Measurements from ENCODE around the gene MLLT10.

MLLT10 gene

DNA sequence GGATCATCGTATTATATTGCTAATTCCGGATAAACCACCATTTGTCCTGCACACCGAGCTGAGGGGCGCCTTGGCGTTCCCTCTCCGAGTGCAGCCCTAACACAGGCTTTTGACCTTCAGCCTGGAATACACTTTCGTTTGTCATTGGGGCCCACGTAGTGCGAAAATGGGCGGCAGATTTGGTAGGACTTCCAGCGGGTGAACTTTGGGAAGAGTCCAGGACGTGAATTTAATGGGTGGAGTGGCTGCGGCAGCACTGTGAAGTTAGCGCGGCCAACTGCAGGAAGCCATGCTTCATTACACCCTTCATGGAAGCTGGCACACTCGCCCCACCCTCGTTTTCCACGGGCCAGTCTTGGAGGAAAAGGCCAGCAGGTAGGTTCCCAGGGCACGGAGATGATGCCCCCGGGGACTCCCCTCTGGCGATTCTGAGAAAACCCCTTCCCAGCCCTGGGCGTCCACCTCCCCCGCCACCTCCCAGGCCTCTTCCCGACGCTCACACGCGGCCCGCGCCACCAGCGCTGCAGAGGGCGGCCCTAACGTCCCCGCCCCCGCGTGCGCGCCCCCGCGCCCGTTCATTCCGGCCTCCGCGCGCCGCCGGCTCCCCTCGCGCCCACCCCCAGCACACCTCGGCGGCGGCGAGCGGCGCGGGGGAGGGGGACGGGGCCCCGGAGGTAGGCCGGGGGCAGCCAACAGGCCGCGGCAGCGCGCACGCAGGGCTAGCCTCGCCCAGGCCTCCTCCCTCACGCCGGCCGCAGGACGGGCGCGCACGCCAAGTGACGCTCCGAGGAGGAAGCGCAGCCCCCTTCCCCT lies at the start of gene MLLT10:
Gene MLLT10 (plus strand): TSS at position 766 of the 813 bp plus-strand sequence. CDS start 413 bp downstream, outside the sequence.
- DNase-seq (ENCODE audit: low spot score), result peak; percentile 94

GRCh38 chr10:21487416-21488180 lies 46.4 kb upstream of the MLLT10 start:
- DNase-seq (ENCODE audit: low spot score), result no peak

DNA sequence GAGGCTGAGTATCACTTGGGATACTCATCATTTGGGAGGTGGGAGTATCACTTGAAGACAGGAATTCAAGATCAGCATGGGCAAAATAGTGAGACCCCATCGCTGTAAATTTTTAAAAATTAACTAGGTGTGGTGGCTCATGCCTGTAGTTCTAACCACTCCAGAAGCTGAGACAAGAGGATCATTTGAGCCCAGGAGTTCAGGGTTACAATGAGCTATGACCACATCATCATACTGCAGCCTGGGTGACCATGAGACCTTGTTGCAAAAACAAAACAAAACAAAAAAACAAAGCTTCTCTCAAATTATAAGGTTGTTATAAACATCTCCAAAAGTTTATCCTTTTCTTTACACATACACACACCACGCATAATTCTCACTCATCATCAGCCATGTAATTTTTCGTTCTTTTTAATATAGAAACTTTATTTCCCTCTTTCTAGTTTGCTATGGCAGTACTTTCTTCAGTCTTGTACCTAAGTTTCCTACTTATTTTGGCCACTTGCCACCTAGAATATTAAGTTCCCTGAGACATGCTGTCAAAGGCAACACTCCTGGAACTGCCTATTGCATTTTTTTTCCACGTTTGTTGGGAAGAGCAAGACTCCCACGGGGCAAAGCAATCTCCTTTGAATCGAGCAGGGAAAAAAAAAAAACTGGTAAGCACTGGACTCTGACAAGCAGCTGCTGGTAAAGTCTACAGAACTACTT lies 45.6 kb upstream of the MLLT10 start:
- DNase-seq (ENCODE audit: low spot score), result no peak

DNA sequence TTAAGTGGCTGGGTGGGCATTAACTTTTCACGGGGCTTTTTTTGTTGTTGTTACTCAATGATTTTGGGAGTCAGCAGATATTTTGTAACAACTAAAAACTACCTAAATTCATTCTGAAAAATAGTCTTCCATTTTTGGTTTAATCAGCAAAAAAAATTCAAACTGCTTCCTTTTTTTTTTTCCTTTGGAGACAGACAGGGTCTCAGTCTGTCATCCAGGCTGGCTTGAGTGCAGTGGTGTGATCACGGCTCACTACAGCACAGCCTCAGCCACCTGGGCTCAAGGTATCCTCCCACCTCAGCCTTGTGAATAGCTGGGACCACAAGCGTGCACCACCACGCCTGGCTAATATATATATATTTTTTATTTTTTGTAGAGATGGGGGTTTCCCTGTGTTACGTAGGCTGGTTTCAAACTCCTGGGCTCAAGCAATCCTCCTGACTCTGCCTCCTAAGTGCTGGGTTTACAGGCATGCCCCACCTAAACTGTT lies 45.0 kb upstream of the MLLT10 start:
- DNase-seq (ENCODE audit: low spot score), result no peak

- no peak for DNase-seq (ENCODE audit: low spot score)
These were observed 43.9 kb upstream of the MLLT10 start for GRCh38 chr10:21490028-21490710.

- no peak for DNase-seq (ENCODE audit: low spot score)
These were observed 43.3 kb upstream of the MLLT10 start for GRCh38 chr10:21490711-21491105.

GRCh38 chr10:21492421-21492820 lies 41.6 kb upstream of the MLLT10 start:
- no peak for DNase-seq (ENCODE audit: low spot score)

GRCh38 chr10:21493784-21494183 lies 40.2 kb upstream of the MLLT10 start:
- no peak for DNase-seq (ENCODE audit: low spot score)

DNA sequence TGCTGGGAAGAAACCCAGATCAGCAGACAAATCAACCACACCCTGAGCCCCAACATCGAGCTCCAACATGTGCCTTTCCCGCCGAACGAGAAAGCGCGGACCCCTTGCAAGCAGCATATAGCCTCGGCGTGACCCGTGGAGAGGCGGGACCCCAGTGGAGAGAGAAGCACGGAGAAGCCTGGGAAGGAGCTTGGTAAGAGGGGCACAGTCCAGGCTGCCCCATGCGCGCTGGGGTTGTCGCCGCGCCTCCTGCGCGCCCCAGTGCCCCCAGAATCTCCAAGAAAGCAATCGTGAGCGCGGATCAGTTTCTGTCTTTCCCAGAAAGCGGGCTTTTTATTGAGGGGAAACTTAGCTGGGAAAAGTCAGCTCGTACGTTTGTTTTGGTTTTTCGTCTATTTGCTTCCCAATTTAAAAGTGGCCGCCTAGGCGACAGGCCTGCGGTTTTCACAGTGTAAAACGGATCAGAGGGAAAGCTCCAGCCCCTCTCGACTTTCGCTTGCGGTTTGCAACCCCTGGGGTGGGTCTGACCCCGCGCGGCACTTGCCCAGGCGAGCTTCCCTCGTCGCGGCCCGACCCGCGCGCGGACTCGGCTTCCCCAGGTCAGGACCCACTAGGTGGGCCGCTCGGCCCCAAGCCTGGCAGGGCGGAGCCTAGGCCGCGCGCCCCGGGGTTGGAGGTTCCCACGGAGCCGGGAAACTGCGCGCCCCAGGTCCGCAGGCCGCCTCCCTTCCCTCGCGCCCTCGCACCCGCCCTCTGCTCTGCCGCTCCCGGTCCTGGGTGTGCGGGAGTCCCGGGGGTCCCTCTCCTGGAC lies 39.6 kb upstream of the MLLT10 start:
- no peak for DNase-seq (ENCODE audit: low spot score)

- DNase-seq (ENCODE audit: low spot score), result no peak
These were observed 38.9 kb upstream of the MLLT10 start for GRCh38 chr10:21495002-21495751.

DNA sequence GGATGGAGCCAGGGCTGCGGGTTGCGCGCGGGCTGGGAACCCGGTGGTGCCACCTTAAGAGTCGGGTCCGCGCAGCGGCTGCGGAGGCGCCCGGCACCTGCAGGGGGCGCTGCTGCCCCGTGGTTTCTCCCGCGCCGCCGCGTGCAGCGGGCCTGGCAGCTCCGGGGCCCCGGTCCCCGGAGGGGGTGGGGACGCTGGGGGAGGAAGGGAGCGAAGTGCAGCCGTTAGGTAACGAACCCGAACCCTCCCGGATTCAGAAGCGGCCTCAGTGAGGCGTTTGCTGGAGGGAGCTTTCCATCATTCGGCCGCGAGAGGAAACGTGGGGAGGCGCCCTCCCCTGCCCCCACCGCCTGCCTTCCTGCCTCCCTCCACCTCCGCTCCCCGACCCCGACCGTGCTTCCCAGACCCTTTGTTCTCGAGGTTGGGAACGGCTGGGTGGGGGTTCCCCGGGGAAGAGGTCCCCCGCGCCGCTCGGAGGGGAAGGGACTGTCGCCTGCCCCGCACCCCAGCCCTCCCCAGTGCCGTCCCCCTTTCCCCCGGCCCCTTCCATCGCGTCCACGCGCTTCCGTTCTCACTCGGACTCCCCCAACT lies 38.2 kb upstream of the MLLT10 start:
- peak; percentile 87 for DNase-seq (ENCODE audit: low spot score)

GRCh38 chr10:21496343-21497176 lies 37.5 kb upstream of the MLLT10 start:
- peak; percentile 50 for DNase-seq (ENCODE audit: low spot score)

DNA sequence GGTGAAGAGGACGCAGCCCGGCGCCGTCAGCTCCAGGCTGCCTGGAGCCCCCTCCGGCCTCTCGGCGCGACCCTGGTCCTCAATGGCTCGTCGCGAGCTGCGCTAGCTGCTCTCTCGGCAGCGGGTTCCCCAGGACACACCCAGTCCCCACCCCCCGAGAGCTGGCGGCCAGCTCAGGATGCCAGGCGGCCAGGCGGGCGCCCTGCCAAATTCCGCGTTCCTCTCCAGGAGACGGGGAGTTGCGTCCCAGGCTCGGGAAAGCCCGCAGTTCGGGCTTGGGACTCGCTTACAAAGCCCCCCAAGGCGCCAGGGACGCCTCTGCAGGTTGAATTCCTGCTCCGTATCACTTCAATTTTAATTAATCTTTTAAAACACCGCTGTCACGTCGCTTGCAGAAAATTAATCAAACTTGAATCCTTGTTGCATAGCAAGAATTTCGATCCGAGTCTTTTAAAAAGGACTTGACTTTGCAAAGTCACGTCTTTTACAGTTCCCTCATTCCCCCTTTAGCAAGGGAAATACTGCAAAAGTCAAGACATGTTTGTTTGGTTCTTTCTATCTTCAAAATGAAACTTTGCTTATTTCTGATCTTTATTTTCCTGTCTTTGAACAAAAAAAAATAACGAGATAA lies 36.7 kb upstream of the MLLT10 start:
- no peak for DNase-seq (ENCODE audit: low spot score)

DNA sequence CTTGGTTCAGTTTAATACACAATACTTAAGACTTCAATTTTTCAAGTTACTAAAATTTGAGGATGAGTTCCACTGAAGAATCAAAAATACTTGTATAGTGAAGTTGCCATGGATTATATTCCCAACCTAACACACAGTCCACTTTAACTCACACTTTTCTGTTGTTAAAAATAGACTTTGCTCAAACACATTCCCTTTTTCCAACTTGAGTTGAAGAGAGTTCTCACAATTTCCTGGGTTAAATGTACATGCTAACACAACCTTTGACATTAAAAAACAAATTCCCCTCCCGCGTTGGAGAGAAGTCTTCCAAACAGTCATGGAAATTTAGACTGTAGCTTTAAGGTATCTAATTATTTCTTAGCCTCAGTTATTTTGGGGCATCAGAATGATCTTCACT lies 35.7 kb upstream of the MLLT10 start:
- DNase-seq (ENCODE audit: low spot score), result no peak

GRCh38 chr10:21498986-21499385 lies 35.0 kb upstream of the MLLT10 start:
- no peak for DNase-seq (ENCODE audit: low spot score)

DNA sequence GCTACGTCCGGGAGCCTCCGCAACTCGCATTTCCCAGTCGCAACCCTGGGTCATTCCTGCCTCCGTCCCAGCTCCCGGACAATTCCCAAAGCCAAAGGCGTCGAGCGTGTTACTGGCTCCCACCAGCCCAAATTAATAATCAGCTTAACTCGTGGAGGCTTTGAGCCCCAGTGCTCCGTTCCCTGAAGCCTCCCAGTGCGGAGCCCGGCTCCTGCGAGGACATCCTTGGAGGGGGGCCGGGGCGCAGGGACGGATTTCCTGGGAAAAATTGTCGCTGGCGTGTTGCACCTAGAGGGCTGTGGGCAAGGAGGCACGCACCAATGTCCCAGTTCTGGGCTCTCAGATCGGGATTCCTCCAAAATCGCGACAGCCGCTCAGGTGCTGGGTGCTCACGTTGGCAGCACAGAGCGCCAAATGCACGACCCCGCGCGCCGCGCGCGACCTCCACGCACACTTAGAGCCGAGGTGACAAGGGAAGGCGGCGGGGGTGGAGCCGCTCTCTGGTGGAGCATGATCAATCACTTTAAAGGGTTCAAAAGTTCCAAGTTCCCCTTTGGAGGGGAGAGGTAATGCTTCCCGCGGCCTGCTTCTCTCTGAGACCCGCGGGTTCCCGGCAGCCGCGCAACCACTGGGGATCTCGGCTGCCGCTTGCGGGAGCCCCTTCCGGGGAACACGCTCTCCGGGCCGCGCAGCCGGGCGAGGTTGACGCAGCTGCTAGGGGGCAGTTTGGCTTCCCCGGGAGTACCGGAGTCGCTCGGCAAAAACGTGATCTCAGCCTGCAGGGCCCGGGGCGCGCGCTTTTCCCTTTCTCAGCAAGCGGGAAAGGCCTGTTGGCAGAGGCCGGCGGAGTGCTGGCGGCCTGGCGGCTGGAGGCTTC lies 34.1 kb upstream of the MLLT10 start:
- no peak for DNase-seq (ENCODE audit: low spot score)

- DNase-seq (ENCODE audit: low spot score), result no peak
These were observed 33.5 kb upstream of the MLLT10 start for GRCh38 chr10:21500578-21500910.

DNA sequence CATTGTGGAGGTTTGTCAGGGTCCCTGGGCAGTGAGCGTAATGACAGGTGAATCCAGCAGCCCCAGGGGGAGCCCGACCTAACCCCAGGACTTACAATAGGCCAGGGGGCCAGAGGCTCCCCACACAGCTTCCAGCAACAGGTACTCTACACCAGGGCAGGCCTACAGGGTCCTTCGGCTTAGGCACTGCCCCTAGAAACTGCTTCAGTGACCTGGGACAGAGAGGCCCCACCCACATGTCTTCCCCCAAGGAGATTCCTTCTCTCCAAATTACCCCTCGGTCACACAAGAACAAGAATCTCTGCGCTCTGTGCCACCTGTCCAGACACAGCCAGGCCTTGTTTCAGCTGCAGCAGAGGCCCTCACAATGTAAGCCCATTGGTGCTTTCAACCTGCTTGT lies 32.9 kb upstream of the MLLT10 start:
- no peak for DNase-seq (ENCODE audit: low spot score)
